ENCODE measurements around the gene MKNK2.

MKNK2 gene

DNA sequence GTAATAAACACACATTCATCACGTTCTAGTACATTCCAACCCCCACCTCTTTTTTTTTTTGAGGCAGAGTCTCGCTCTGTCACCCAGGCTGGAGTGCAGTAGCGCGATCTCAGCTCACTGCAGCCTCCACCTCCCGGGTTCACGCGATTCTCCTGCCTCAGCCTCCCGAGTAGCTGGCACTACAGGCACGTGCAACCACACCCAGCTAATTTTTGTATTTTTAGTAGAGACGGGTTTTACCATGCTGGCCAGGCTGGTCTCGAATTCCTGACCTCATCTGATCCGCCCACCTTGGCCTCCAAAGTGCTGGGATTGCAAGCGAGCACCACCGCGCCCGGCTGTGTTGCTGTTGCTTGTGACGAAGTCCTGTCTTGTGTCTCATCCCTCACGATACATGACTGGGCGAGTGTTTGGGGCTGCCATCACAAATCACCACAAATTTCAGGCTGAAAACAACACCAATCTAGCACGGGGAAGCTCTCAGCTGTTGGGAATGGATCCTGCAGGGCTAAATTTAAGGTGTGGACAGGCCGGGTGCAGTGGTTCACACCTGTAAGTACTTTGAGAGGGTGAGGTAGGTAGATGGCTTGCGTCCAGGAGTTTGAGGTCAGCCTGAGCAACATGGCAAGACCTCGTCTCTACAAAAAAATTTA lies 29.4 kb upstream of the MKNK2 start:
- DNase-seq (ENCODE audit: low read depth, low spot score): no peak

DNA sequence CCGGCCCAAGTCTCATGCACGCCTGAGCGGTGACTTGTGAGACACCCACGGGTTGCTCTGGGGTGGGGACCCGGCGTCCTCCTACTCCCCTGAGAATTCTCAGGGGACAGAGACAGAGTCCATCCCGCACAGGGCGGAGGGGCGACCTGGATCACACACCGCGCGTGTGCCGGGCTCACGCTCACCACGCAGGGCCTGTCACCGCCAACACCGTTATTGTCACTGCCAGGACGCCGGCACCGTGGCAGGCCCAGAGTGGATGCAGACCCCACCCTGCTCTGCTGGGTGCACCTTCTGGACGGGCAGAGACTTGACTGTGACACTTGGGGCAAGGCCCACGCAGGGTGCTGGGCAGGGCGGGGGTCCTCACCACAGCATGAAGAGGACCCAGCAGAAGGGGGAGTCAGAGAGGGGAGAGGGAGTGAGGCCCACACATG lies 28.8 kb upstream of the MKNK2 start:
- DNase-seq (ENCODE audit: low read depth, low spot score): no peak

DNA sequence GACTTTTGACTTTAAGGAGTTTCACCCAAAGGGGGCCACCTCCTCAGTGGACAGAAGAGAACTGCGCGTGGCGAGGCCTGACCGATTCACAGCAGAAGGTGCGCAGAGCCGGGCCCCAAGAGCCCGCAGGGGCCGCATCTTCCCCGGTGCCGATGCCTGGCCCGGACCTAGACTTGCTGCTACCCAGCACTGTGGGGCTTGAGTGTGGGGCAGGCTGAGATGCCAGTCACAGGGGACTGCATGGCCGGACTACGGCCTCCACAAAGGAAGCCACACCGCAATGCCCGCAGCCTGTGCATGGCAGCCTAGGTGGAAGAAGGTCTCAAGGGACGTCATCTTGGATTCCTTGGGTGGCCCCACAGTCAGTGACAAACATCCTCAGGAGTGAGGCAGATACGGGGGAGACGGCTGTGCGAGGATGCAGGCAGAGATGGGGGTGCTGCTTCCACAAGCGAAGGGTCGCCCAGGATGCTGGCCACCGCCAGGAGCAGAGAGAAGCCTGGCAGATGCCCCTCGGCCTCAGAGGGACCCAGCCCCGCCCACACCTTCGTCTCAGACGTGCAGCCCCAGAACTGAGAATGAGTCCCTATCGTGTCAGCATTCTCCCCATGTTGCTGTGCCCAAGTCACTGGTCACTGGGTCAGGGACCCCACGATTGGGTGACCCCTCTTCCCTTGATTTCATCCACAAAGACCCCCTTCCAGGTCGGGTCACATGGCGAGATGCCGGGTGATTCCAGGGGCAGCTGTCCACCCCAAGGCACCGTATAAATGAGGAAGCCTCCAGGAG lies 28.2 kb upstream of the MKNK2 start:
- no peak for DNase-seq (ENCODE audit: low read depth, low spot score)

DNA sequence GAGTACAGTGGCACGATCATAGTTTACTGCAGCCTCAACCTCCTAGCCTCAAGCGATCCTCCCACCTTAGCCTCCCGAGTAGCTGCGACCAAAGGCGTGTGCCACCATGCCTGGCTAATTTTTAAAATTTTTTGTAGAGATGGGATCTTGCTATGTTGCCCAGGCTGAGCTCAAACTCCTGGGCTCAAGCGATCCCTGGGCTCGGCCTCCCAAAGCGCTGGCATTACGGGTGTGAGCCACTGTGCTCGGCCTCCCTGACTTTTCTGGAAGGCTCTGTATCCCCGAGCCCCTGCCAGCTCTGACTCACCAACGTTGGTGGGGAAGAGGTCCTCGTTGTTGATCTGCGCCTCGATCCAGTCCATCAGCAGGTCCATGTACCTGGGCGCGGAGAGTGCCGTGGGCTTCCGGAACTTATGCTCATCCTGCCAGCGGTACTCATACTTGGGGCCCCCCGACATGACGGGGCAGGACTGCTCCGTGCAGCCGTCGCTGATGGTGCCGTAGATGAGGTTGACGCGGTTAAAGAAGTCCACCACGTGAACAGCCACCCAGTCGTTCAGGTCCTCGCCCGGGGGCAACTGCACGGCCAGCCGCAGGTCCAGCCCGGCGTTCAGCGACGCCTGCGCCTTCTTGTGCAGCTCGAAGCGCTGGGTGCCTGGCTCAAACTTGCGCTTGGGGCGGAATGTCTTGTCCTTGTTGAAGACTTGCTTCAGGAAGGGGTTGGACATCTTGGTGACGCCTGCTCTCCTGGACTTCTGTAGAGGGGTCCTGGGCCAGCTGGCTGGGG lies 27.0 kb upstream of the MKNK2 start:
- DNase-seq (ENCODE audit: low read depth, low spot score): no peak

DNA sequence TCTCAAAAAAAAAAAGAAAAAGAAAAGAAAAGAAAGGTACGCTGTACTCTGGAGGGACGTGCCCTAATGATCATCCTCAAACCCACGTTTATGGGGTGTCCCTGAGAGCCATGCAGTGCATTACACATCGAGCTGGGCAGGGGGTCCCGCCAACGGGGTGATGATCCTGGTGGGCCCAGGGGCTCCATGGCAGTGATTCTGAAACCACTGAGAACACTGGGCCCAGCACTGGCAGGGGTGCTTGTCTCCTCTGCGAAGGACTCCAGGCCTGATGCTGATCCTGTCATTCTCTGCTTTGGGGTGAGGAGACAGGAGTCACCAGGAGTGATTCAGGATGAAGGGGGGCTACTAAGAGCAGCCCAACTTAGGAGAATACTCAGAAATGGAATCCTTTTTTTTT lies 26.4 kb upstream of the MKNK2 start:
- no peak for DNase-seq (ENCODE audit: low read depth, low spot score)

DNA sequence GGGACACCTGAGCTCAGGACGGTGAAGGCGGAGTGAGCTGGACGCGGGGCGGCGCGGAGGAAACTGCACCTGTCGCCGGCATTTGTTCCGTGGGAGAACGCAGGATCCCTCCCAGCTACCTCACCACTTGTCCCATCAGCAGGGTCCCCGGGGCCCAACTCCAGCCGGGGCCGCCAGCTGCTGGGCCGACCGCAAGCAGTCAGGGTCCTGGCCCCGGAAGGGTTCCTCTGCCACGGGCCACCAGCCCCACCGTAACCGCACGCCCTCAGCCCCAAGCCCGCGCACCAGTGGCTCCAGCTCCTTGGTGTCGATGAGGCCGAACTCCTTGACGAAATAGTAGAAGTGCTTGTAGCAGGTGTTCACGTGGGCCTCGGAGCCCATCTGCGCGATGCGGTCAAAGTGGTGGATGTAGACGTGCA lies 25.5 kb upstream of the MKNK2 start:
- DNase-seq (ENCODE audit: low read depth, low spot score): no peak

GRCh38 chr19:2072757-2073551 lies 21.9 kb upstream of the MKNK2 start:
- no peak for DNase-seq (ENCODE audit: low read depth, low spot score)

GRCh38 chr19:2070986-2071673 lies 20.1 kb upstream of the MKNK2 start:
- no peak for DNase-seq (ENCODE audit: low read depth, low spot score)

DNA sequence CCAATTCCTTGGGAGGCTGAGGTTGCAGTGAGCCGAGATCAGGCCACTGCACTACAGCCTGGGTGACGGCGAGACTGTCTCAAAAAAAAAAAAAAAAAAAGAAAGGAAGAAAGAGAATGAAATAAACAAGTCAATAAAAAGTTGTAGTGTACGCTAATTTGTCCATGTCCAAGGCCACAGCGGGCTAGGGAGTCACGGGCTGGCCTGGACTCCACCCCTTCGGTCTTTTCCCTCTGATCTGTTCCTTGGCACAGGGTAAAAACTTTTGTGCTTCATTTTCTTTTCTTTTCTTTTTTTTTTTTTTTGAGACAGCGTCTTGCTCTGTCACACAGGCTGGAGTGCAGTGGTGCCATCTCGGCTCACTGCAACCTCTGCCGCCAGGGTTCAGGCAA lies 19.4 kb upstream of the MKNK2 start:
- DNase-seq (ENCODE audit: low read depth, low spot score): no peak

GRCh38 chr19:2064788-2065524 lies 13.9 kb upstream of the MKNK2 start:
- DNase-seq (ENCODE audit: low read depth, low spot score): no peak

- no peak for DNase-seq (ENCODE audit: low read depth, low spot score)
These were observed 13.3 kb upstream of the MKNK2 start for GRCh38 chr19:2064395-2064787.

GRCh38 chr19:2063824-2064223 lies 12.8 kb upstream of the MKNK2 start:
- no peak for DNase-seq (ENCODE audit: low read depth, low spot score)

DNA sequence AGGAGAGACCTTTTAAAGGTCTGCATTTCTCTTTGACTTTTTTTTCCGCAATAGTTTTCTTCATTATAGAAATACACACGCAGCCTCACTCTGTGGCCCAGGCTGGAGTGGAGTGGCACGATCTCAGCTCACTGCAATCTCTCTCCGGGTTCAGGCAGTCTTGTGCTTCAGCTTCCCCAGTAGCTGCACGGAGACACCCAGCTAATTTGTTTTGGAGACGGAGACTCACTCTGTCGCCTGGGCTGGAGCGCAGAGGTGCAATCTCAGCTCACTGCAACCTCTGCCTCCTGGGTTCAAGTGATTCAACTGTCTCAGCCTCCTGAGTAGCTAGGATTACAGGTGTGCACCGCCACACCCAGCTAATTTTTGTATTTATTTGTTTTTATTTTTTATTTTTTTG lies 11.7 kb upstream of the MKNK2 start:
- no peak for DNase-seq (ENCODE audit: low read depth, low spot score)

GRCh38 chr19:2062389-2062729 lies 11.3 kb upstream of the MKNK2 start:
- DNase-seq (ENCODE audit: low read depth, low spot score): no peak

DNA sequence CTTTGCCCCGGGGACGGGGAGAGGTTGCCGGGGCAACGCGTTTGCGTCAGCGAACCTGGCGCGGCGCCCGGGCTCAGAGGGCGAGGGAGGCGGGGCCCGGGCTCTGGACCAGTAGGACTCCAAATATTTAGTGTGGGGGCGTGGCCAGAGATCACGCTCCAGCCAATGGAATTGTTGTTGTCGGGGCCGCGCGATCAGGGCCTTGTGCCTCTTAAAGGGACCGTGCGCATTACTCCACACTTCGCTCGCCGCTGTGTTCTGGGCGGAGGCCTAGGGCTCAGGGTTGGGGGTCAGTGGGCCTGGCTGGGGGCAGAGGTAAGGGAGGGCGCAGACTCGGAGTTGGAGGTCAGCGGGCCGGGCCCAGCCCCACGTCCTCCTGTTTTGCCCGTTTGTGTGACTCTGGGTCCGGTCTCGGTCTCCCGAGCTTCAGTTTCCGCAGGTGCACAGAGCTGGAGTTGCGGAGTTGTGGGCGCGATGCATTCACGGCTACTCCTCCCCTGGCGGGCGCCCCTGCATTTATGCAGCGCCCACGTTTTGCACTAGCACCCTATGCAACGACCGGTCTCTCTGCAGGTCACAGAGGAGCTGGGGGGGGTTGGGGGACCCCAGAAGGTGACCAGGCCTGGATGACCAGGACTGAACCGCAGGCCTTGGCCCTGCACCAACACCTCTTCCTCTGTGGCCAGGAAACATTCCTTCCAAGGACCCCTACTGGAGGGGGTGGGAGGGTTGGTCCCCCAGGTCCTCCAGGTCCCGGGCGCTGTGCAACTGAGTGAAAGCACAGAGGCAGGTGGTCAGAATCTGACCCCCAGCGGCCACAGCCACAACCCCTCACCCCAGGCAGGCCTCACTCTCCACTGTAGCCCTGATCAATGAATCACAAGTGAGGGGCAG lies 10.7 kb upstream of the MKNK2 start:
- peak; percentile 98 for DNase-seq (ENCODE audit: low read depth, low spot score)

- DNase-seq (ENCODE audit: low read depth, low spot score): no peak
These were observed 9.9 kb upstream of the MKNK2 start for GRCh38 chr19:2060884-2061494.

- DNase-seq (ENCODE audit: low read depth, low spot score): no peak
These were observed 8.6 kb upstream of the MKNK2 start for GRCh38 chr19:2059422-2060201.

All from activated naive CD8-positive, alpha-beta T cell treated with anti-CD3 and anti-CD28 coated beads, Interleukin-2, amount 50 U/mL, for 16 hours (primary cell).